ENCODE measurements around the gene ZNF692. TPM values are rescaled to one million over a fixed set of nuclear protein-coding genes. Genes with fewer than 3 reads are reported as not detected.
"Not testable (repeated sequence)": the region's sequence is repeated elsewhere in the genome, so short reads cannot be mapped to it uniquely, and the experiment has no call there.

ZNF692 gene
- total and polyA plus RNA-seq, 4 donors, result 10.3 to 176 (median 31.0) TPM

DNA sequence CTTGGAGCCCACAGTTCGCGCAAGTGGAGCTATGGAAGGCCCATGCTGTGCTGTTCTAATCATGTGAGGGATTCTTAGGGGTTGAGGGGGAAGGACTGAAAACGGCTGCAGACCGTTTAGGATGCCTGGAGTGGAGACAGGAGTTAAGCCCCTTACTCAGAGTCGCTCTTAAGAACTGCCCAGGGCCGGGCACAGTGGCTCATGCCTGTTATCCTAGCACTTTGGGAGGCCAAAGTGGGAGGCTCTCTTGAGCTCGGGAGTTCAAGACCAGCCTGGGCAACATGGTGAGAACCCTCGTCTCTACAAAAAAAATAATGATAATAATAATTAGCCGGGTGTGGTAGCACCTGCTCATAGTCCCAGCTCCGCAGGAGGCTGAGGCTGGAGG, 19.7 kb downstream of the ZNF692 start:
- no peaks in the 10 kb centered on the region for H3K4me1 ChIP-seq (ENCODE audit: control insufficient read depth in 1 of 2, insufficient read depth in 2 of 2, low read length in 2 of 2)
- DNase-seq, result no peak
- peak overlapping the region; percentile 91 to 96 for H3K27ac ChIP-seq (ENCODE audit: low read depth in 1 of 2, low read length in 2 of 2)
- intact Hi-C loops (cut with DNase I), result loop anchor here (1.0 kb wide), 1 partner anchor 19 kb away; no protein-coding TSS in a partner anchor
- no peaks in the 10 kb centered on the region for H3K9me3 ChIP-seq (ENCODE audit: control insufficient read depth, low read length)
- H3K27me3 ChIP-seq (ENCODE audit: control insufficient read depth in 1 of 2, insufficient read depth in 2 of 2, low read length in 1 of 2), result no peaks in the 10 kb centered on the region
- 13 to 16% methylated on average over 10 of the region's 10 CpGs for WGBS, 2 donors
- no peaks in the 10 kb centered on the region for H3K36me3 ChIP-seq (ENCODE audit: control insufficient read depth in 1 of 2, insufficient read depth in 2 of 2, low read length in 1 of 2)
- peak overlapping the region; percentile 27 to 47 for H3K4me3 ChIP-seq (ENCODE audit: low read length in 2 of 2)
- peak; percentile 0 for ATAC-seq (ENCODE audit: low FRiP score)

DNA sequence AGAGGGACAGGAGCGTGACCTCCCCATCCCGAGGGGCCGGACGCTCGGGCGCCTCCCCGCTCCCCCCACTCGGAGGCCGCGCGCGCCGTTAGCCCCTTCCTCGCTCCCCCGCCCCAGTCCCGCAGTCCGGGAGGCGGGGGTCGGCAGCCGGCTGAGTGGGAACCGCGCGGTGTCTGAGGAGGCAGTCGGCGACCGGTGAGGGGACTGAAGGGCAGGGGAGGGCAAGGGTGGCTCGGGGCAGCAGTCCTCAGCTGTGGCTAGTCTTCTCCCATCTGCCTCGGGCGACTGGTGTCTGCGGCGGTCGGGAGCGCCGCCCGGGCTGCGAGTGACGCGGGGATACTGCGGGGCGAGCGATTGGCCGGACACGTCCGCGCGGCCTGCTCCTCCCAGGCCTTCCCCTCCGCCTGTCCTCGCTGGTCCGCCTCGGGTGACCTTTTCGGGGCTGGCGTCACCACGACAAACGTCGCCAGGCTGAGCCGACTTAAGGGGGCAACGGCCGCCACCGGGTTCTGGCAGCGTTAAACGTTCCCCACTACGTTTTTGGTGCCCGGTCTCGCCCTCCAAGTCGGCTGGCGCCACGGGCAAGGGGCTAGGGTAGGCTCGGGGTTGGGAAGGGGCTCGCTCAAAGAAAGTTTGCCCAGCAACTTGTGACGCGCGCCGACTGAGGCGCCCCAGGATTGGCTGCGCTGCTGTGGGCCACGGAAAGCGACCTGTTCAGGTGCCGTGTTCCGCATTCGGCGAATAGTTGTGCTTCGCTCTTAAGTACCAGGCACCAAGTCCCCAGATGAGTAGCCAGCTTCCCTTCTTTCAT, 20.3 kb downstream of the ZNF692 start:
- ATAC-seq (ENCODE audit: low FRiP score), result peak; percentile 95
- no peaks in the 10 kb centered on the region for H3K27me3 ChIP-seq (ENCODE audit: control insufficient read depth in 1 of 2, insufficient read depth in 2 of 2, low read length in 1 of 2)
- H3K27ac ChIP-seq (ENCODE audit: low read depth in 1 of 2, low read length in 2 of 2), result peak overlapping the region; percentile 91 to 96
- no peaks in the 10 kb centered on the region for H3K9me3 ChIP-seq (ENCODE audit: control insufficient read depth, low read length)
- peak; percentile 96 for DNase-seq
- peak overlapping the region; percentile 47 to 52 for H3K4me3 ChIP-seq (ENCODE audit: low read length in 2 of 2)
- intact Hi-C loops (cut with DNase I), result loop anchor here (1.0 kb wide), 2 partner anchors 12 to 20 kb away; no protein-coding TSS in a partner anchor
- no peaks in the 10 kb centered on the region for H3K36me3 ChIP-seq (ENCODE audit: control insufficient read depth in 1 of 2, insufficient read depth in 2 of 2, low read length in 1 of 2)
- 0% methylated on average over 79 to 82 of the region's 82 CpGs for WGBS, 2 donors
- H3K4me1 ChIP-seq (ENCODE audit: control insufficient read depth in 1 of 2, insufficient read depth in 2 of 2, low read length in 2 of 2), result no peaks in the 10 kb centered on the region

DNA sequence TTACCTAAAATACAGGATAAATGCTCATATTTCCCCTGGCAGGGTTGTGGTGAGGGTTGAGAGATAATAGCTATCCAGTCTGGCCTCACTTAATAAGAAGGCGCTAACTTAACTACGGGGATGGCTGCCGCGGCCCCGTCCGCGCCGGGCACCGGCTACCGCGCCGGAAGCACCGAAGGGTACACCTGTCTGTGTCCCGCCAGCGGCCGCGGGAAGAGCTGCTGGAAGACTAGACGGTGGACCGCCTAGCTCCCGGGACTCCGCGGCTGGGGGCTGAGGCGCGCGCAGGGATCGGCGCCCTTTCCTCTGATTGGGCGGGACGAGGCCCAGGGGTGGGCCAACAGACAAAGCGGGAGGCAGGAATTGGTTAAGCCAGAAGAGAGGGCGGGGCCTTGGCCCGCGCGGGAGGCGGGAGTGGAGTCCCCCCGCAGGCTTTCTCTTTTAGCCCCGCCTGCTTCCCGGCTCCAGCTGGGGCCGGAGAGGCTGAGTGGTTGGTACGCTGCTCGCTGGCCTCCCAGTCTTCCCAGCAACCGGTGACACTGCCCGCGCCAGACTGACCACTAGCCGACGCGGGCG, 21.0 kb downstream of the ZNF692 start, which contains the start of gene ZNF672:
Gene ZNF672 (plus strand): TSS at position 444 of the 576 bp plus-strand sequence. CDS start 9,051 bp downstream, outside the sequence.
- DNase-seq (peak; percentile 99 to 100), ATAC-seq (ENCODE audit: low FRiP score) (peak; percentile 98)
- intact Hi-C loops (cut with DNase I), result loop anchor here in 1 of 2 donors (1.0 kb wide), 1 partner anchor 12 kb away; no protein-coding TSS in a partner anchor
- peak within 1 kb of the TSS; percentile 91 to 96 for H3K27ac ChIP-seq (ENCODE audit: low read depth in 1 of 2, low read length in 2 of 2)
- 0 to 1% methylated on average over 48 of the region's 48 CpGs for WGBS, 2 donors
- H3K4me3 ChIP-seq (ENCODE audit: low read length in 2 of 2), result peak within 1 kb of the TSS; percentile 47 to 52
- H3K4me1 ChIP-seq (ENCODE audit: control insufficient read depth in 1 of 2, insufficient read depth in 2 of 2, low read length in 2 of 2), result no peaks in the 10 kb centered on the region
- no peaks in the 10 kb centered on the region for H3K27me3 ChIP-seq (ENCODE audit: control insufficient read depth in 1 of 2, insufficient read depth in 2 of 2, low read length in 1 of 2)
- no peaks in the 10 kb centered on the region for H3K9me3 ChIP-seq (ENCODE audit: control insufficient read depth, low read length)
- no peaks in the 10 kb centered on the region for H3K36me3 ChIP-seq (ENCODE audit: control insufficient read depth in 1 of 2, insufficient read depth in 2 of 2, low read length in 1 of 2)

DNA sequence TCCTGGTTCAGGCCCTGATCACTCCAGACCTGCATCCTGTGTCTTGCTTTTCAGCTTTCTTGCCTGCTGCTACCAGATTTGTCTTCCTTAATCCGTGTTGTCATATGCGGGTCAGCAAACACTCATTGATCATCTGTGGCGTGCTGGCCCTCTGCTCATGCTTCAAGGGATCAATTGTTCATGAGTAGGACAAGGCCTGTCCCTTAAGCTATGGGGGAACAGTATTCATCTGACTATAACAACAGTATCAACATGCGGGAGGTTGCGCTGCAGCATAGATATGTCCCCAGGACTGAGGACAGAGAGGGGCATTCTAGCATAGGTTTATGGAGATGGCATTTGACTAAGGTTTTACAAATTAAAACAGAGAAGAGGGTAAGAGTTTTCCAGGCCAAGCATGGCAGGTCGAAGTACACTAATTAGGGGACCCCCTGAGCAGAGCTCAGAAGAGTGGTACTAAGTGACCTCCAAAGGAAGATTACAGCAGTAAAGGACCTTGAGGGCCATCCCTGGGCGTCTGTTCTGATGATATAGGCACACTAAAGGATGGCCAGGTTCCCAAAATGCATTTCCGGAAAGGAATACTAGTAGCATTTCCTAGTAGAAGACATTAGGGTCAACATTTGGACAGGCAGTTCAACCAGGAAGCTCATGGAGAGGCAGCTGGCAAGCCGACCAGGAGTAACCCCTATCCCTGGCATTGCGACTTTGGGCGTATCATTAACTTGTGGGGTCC, 21.7 kb downstream of the ZNF692 start:
- ATAC-seq (ENCODE audit: low FRiP score), result no peak
- DNase-seq, result no peak
- Histone ChIP-seq H3K4me3 (ENCODE audit: low read length in 2 of 2) (peak overlapping the region in 1 of 2 donors; percentile 52), H3K27me3 (ENCODE audit: control insufficient read depth in 1 of 2, insufficient read depth in 2 of 2, low read length in 1 of 2) (no peaks in the 10 kb centered on the region), H3K4me1 (ENCODE audit: control insufficient read depth in 1 of 2, insufficient read depth in 2 of 2, low read length in 2 of 2) (no peaks in the 10 kb centered on the region), H3K9me3 (ENCODE audit: control insufficient read depth, low read length) (no peaks in the 10 kb centered on the region), H3K27ac (ENCODE audit: low read depth in 1 of 2, low read length in 2 of 2) (peak overlapping the region in 1 of 2 donors; percentile 92), H3K36me3 (ENCODE audit: control insufficient read depth in 1 of 2, insufficient read depth in 2 of 2, low read length in 1 of 2) (no peaks in the 10 kb centered on the region)
- intact Hi-C loops (cut with DNase I), result no loop called here
- 51 to 52% methylated on average over 11 of the region's 11 CpGs for WGBS, 2 donors

DNA sequence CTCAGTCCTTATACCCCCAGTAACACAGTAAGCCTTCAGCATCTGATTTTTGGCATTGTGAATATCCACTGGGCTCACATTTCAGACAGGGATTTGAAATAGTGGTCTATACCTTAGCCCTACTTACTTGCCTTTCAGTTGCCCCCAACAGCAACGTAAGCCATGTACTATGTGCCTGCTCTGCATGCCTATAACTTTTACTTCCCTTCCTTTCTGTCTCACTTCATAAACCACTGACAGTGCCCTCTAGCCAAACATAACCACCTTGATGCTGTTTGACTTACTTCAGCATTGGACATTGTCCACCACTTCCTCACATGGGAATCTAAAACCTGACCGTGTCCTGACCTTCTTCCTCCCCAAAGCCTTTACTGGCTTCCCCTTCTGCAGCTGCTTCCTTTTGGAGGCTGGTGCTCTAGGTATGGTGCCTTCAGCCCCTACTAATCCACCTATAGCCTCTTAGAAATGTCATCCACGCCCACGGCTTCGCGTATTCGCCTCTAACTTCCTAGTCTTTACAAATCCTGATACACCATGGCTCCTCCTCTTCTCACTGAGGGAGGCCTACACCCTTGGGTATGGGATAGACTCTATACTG, 24.4 kb downstream of the ZNF692 start:
- Histone ChIP-seq H3K27ac (ENCODE audit: low read depth in 1 of 2, low read length in 2 of 2) (no peak overlapping the region), H3K9me3 (ENCODE audit: control insufficient read depth, low read length) (no peaks in the 10 kb centered on the region), H3K4me1 (ENCODE audit: control insufficient read depth in 1 of 2, insufficient read depth in 2 of 2, low read length in 2 of 2) (no peaks in the 10 kb centered on the region), H3K27me3 (ENCODE audit: control insufficient read depth in 1 of 2, insufficient read depth in 2 of 2, low read length in 1 of 2) (no peaks in the 10 kb centered on the region), H3K4me3 (ENCODE audit: low read length in 2 of 2) (no peak overlapping the region), H3K36me3 (ENCODE audit: control insufficient read depth in 1 of 2, insufficient read depth in 2 of 2, low read length in 1 of 2) (no peaks in the 10 kb centered on the region)
- peak in 1 of 2 donors; percentile 31 for DNase-seq
- WGBS, 2 donors, result 72 to 73% methylated on average over 7 of the region's 7 CpGs
- intact Hi-C loops (cut with DNase I), result no loop called here
- ATAC-seq (ENCODE audit: low FRiP score), result no peak

DNA sequence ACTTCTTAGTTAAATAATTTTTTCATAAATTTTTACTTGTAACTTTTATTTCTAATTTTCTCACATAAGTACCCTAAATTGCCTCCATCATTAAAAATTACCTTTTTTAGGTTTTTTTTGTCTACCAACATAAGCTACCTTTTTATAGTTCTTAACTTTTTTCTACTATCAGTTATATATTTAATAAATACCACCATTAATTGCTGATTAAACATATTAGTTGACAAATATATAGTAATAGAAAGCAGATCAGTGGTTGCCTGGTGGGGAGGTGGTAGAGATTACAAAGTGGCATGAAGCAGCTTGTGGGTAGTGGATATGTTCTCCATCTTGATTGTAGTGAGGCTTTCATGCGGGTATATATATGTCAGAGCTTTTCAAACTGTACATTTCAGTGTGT, 27.0 kb downstream of the ZNF692 start:
- Histone ChIP-seq H3K27me3 (ENCODE audit: control insufficient read depth in 1 of 2, insufficient read depth in 2 of 2, low read length in 1 of 2) (no peaks in the 10 kb centered on the region), H3K4me3 (ENCODE audit: low read length in 2 of 2) (no peak overlapping the region), H3K36me3 (ENCODE audit: control insufficient read depth in 1 of 2, insufficient read depth in 2 of 2, low read length in 1 of 2) (no peaks in the 10 kb centered on the region), H3K27ac (ENCODE audit: low read depth in 1 of 2, low read length in 2 of 2) (no peak overlapping the region), H3K9me3 (ENCODE audit: control insufficient read depth, low read length) (no peaks in the 10 kb centered on the region), H3K4me1 (ENCODE audit: control insufficient read depth in 1 of 2, insufficient read depth in 2 of 2, low read length in 2 of 2) (no peaks in the 10 kb centered on the region)
- ATAC-seq (ENCODE audit: low FRiP score), result no peak
- DNase-seq, result no peak
- intact Hi-C loops (cut with DNase I), result no loop called here
- 81 to 88% methylated on average over 1 of the region's 1 CpG for whole genome bisulfite sequencing, 2 donors

DNA sequence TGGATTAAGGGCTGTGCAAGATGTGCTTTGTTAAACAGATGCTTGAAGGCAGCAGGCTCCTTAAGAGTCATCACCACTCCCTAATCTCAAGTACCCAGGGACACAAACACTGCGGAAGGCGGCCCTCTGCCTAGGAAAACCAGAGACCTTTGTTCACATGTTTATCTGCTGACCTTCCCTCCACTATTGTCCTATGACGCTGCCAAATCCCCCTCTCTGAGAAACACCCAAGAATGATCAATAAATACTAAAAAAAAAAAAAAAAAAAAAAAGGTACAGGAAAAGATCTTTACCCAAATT, 28.2 kb downstream of the ZNF692 start:
- 67 to 69% methylated on average over 3 of the region's 3 CpGs for WGBS, 2 donors
- H3K27ac ChIP-seq (ENCODE audit: low read depth in 1 of 2, low read length in 2 of 2); H3K9me3 ChIP-seq (ENCODE audit: control insufficient read depth, low read length); H3K4me3 ChIP-seq (ENCODE audit: low read length in 2 of 2); H3K36me3 ChIP-seq (ENCODE audit: control insufficient read depth in 1 of 2, insufficient read depth in 2 of 2, low read length in 1 of 2); DNase-seq; intact Hi-C loops (cut with DNase I); H3K27me3 ChIP-seq (ENCODE audit: control insufficient read depth in 1 of 2, insufficient read depth in 2 of 2, low read length in 1 of 2); H3K4me1 ChIP-seq (ENCODE audit: control insufficient read depth in 1 of 2, insufficient read depth in 2 of 2, low read length in 2 of 2); ATAC-seq (ENCODE audit: low FRiP score): not testable (repeated sequence)

DNA sequence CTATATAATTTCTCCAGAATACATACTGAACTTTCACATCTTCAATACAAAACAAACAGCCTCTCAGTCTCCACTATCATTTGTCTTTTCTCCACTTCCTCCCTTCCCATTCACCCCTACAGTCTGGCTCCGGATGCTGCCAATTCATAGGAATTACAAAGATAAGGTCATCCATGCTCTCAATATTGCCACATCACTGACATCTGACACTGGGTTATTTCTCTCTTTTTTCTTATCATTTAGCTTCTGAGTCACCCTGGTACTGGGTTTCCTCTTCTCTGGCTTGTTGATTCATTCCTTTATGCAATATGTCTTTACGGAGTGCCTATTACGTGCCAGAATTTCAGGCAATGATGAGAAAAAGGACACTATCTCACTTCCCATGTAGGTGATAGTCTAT, 30.0 kb downstream of the ZNF692 start:
- WGBS, 2 donors, result 61 to 70% methylated on average over 3 of the region's 3 CpGs
- Histone ChIP-seq H3K27me3 (ENCODE audit: control insufficient read depth in 1 of 2, insufficient read depth in 2 of 2, low read length in 1 of 2) (no peaks in the 10 kb centered on the region), H3K27ac (ENCODE audit: low read depth in 1 of 2, low read length in 2 of 2) (no peak overlapping the region), H3K4me1 (ENCODE audit: control insufficient read depth in 1 of 2, insufficient read depth in 2 of 2, low read length in 2 of 2) (peaks cover 3 to 7% of the 10 kb centered on the region in 2 donors), H3K36me3 (ENCODE audit: control insufficient read depth in 1 of 2, insufficient read depth in 2 of 2, low read length in 1 of 2) (no peaks in the 10 kb centered on the region), H3K4me3 (ENCODE audit: low read length in 2 of 2) (no peak overlapping the region), H3K9me3 (ENCODE audit: control insufficient read depth, low read length) (no peaks in the 10 kb centered on the region)
- DNase-seq, result no peak
- ATAC-seq (ENCODE audit: low FRiP score), result no peak
- intact Hi-C loops (cut with DNase I), result no loop called here
